Omental fat pad (tissue), 4 donors: ENCODE results near the gene ROS1. TPM values are rescaled to one million over a fixed set of nuclear protein-coding genes. Genes with fewer than 3 reads are reported as not detected.

Experiments used
- ATAC-seq: fragments of 150-250 bp; one replicate; pipeline ENCODE4 v1.9.1; 2016; ENCODE audit warnings: mild to moderate bottlenecking, moderate library complexity; ENCODE audit not compliant: low FRiP score
- DNase-seq: peaks from one replicate; pipeline ENCODE4 v3.0.0-alpha.2; 2019; ENCODE audit warnings: low spot score
- total RNA-seq, 4 donors: library from RNA; depleted of rRNA; stranded (reverse); fragments of >200 nt; gene quantifications; one replicate each; pipeline ENCODE4 v1.1.0, GENCODE V29; 2016
- TF ChIP-seq, protein P1 (sequence below), 3 donors: fragments of 450-650 bp; IDR thresholded peaks; one replicate each; pipeline ENCODE4 v1.5.1; 2016 to 2017; ENCODE audit warnings: antibody characterized with exemption in 3 of 3, mild to moderate bottlenecking in 3 of 3, moderate library complexity in 2 of 3

The ROS1 gene
- total RNA-seq, 4 donors from 2014 or later, result not detected

GRCh38 chr6:117465691-117466090 lies 39.9 kb upstream of the ROS1 start:
- TF ChIP-seq, protein P1, sequence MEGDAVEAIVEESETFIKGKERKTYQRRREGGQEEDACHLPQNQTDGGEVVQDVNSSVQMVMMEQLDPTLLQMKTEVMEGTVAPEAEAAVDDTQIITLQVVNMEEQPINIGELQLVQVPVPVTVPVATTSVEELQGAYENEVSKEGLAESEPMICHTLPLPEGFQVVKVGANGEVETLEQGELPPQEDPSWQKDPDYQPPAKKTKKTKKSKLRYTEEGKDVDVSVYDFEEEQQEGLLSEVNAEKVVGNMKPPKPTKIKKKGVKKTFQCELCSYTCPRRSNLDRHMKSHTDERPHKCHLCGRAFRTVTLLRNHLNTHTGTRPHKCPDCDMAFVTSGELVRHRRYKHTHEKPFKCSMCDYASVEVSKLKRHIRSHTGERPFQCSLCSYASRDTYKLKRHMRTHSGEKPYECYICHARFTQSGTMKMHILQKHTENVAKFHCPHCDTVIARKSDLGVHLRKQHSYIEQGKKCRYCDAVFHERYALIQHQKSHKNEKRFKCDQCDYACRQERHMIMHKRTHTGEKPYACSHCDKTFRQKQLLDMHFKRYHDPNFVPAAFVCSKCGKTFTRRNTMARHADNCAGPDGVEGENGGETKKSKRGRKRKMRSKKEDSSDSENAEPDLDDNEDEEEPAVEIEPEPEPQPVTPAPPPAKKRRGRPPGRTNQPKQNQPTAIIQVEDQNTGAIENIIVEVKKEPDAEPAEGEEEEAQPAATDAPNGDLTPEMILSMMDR (IDR thresholded peaks at IDR 0.05), result no peak
- DNase-seq (no peak), ATAC-seq (no peak)

GRCh38 chr6:117464700-117465099 lies 39.0 kb upstream of the ROS1 start:
- TF ChIP-seq, protein P1 (IDR thresholded peaks at IDR 0.05), result no peak
- DNase-seq, result no peak
- no peak for ATAC-seq

- TF ChIP-seq, protein P1 (IDR thresholded peaks at IDR 0.05), result no peak
- DNase-seq, result no peak
- no peak for ATAC-seq
These were observed 38.3 kb upstream of the ROS1 start for GRCh38 chr6:117463762-117464665.

DNA sequence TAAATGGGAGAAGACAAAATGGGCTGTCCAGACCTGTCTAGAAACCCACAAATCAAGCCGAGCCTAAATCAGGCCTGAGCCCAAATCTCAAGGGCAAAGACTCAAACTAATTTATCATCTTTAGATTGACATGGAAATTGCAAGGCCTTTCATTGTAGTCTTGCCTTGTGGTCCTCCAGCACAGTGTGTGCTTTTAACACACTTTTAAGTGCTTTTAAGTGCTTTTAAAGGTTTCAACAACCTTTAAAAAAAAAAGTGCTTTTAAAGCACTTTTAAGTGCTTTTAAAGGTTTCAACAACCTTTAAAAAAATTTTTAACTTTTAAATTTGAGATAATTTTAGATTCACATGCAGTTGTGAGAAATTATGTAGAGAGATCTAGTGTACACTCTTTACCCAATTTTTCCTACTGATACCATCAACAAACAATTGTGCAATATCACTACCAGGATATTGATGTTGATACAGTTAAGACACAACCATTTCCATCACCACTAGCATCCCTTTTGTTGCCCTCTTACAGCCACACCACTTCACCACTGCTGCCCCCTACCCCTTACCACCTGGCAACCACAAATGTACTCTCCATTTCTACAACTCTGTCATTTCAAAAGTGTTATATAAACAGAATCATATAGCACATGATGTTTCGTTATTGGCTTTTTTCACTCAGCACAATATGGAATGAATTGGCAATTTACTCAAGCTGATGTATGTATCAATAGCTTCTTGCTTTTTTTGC lies 33.6 kb upstream of the ROS1 start:
- no peak for DNase-seq

GRCh38 chr6:117456998-117457397 lies 31.3 kb upstream of the ROS1 start:
- TF ChIP-seq, protein P1 (IDR thresholded peaks at IDR 0.05), result no peak
- DNase-seq (no peak), ATAC-seq (no peak)

More for the DNA sequence above, 33.6 kb upstream of the ROS1 start:
- TF ChIP-seq, protein P1 (IDR thresholded peaks at IDR 0.05), result no peak
- no peak for ATAC-seq

DNA sequence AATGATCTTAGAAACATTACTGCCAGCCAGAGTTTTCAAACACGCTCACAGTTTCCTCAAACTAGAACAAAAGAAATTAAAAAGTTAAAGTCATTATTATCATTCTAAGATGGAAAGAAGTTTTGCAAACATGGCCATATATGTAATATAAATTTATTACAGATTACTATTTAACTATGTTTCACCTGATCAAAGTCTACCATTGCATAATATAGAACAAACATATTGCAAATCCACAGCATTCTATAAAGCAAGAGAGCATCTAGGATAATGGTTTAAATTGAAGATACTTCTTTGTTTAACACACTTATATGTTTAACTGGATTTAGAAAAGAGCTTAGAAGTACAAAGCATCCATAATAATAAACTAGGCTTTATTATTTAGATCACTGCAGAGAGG lies 30.5 kb upstream of the ROS1 start:
- TF ChIP-seq, protein P1 (IDR thresholded peaks at IDR 0.05), result no peak
- ATAC-seq (no peak), DNase-seq (no peak)
